LNCAP (cell line): Measurements from ENCODE around the gene POU2AF2.

Experiments used
- CTCF ChIP-seq: fragments of 450-650 bp; IDR thresholded peaks from 2 replicates; pipeline ENCODE4 v1.5.1; 2017; ENCODE audit warnings: mild to moderate bottlenecking

Gene POU2AF2

GRCh38 chr11:111264646-111265045 is 19.1 kb downstream of the POU2AF2 start:
- TF ChIP-seq CTCF: no peak

- TF ChIP-seq CTCF: no peak
Measured at GRCh38 chr11:111265421-111265820, 19.9 kb downstream of the POU2AF2 start.

- no peak for TF ChIP-seq CTCF
Measured at GRCh38 chr11:111269146-111269868, 23.8 kb downstream of the POU2AF2 start.

GRCh38 chr11:111272420-111272819 is 26.9 kb downstream of the POU2AF2 start:
- no peak for TF ChIP-seq CTCF

GRCh38 chr11:111282562-111283075 is 37.1 kb downstream of the POU2AF2 start:
- no peak for TF ChIP-seq CTCF

- no peak for TF ChIP-seq CTCF
Measured at GRCh38 chr11:111283945-111284481, 38.5 kb downstream of the POU2AF2 start.

- TF ChIP-seq CTCF: no peak
Measured at GRCh38 chr11:111285189-111286091, 39.9 kb downstream of the POU2AF2 start.
